ENCODE measurements around the gene ADAM12.

GRCh38 chr10:126084369-126084768, 303.9 kb downstream of the ADAM12 start:
- TF ChIP-seq BACH1 (tag; IDR thresholded peaks at IDR 0.05) (no peak), ARNT (IDR thresholded peaks at IDR 0.05) (no peak), ZFX (CRISPR knock-in tag; IDR thresholded peaks at IDR 0.05) (no peak), FIP1L1 (IDR thresholded peaks at IDR 0.05; ENCODE audit: low read depth, low read length, poor library complexity, severe bottlenecking) (no peak)

Measured in K562 (cell line).